Kasumi-1 (cell line): Measurements from ENCODE around the gene BAZ1A.
"Not testable (repeated sequence)": the region's sequence is repeated elsewhere in the genome, so short reads cannot be mapped to it uniquely, and the experiment has no call there.

Experiments used
- DNase-seq, 2 experiments: peaks; one replicate each; lab custom pipeline; 2025; lab: John Stamatoyannopoulos, UW

Gene BAZ1A

DNA sequence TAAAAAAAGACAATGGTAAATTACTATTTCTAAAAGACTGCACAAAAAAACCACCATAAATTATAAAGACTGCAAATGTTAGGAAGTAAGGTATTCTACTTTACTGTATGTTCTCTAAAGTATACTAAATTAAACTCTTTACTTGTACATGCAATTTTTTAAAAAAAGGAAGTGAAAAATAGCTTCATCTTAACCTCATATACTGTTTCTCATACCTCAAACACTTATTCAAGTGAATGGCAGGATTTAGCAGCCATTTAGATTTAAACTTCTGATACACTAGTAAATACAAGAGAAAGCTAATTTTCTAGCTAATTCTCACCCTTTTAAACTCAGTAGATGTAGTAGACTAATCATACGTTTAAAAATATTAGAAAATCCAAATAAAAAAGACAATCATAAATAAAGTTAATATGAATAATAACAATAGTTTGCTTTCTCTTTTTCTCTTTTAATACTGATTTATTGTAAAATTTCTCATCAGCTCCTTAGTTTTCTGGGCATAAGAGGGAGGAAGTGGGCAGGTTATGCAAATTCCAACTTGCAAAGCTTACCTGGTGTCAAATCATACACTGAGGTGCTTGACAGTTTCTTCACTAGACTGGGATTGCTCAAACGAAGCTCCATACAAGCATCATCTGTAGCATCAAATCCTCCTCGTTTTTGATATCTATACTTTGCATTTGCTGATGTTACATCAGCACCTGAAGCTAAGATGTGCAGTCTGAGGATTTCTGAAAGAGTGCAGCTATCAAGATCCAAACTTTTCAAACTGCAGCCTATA is 89.7 kb downstream of the BAZ1A start:
- DNase-seq, result no peak

- DNase-seq, result no peak
Measured at GRCh38 chr14:34782031-34782430, 93.1 kb downstream of the BAZ1A start.

GRCh38 chr14:34781242-34781641 is 93.9 kb downstream of the BAZ1A start:
- DNase-seq, result no peak

DNA sequence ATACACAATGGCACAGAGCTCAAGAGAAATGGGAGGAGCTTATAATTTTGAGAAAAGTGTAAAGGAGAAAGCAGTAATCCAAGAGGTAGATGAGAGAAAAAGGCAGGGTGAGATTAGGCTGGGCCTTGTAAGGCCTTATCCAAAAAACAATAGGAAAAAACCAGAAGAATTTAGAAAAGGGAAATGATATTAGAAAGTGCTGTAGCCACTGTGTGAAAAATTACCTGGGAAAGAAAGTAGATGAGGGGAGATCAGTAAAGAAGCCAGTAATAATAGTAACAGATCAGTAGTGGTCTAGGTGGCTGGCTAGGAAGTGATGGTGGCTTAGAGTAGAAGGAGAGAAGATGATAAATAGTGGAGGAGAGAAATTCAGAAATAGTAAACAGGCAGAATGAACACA is 94.5 kb downstream of the BAZ1A start:
- DNase-seq, result no peak

GRCh38 chr14:34778744-34779143 is 96.4 kb downstream of the BAZ1A start:
- no peak for DNase-seq

GRCh38 chr14:34776611-34777010 is 98.5 kb downstream of the BAZ1A start:
- DNase-seq, result no peak

GRCh38 chr14:34775922-34776321 is 99.2 kb downstream of the BAZ1A start:
- DNase-seq, result no peak

DNA sequence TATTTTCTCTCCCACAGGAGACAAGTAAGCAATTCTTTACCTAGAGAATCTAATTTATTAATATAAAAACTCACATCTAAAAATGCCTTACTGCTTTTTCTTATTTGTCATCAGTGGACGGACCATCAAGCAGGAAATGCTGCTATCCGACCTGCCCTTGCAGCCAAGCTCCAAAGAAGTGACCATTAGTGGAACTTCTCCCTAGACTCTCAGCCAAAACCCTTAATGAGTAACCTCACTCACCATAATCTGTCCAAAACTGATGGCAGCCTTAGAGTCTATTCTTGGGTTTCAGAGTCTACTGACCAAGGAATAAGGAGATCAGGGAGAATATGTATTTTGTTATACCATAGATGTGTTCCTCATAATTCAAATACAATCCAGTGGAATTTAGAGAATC is 99.8 kb downstream of the BAZ1A start:
- DNase-seq, result no peak

- DNase-seq, result no peak
Measured at GRCh38 chr14:34770901-34771300, 104.3 kb downstream of the BAZ1A start.

DNA sequence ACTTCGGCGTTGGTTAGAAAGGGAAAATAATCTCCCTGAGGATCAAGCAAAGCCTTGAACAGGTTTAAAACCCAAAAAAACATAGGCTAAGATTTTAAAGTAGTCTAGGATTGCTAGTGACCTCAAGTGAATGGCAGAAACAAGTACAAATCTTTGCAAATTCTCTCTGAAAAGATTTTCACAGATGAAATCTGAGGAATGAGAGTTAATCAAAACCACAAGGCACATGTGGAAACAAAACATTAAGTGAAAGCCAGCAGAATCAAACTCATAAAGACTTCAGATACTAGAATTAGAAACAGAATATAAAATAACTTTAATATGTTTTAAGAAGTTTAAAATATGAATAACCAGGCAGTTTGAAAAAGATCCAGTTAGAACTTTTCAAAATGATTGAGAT is 108.6 kb downstream of the BAZ1A start:
- no peak for DNase-seq

- DNase-seq, result no peak
Measured at GRCh38 chr14:34766060-34766459, 109.1 kb downstream of the BAZ1A start.

GRCh38 chr14:34755215-34755614 is 119.9 kb downstream of the BAZ1A start:
- DNase-seq, result no peak

GRCh38 chr14:34754687-34755086 is 120.5 kb downstream of the BAZ1A start:
- no peak for DNase-seq

DNA sequence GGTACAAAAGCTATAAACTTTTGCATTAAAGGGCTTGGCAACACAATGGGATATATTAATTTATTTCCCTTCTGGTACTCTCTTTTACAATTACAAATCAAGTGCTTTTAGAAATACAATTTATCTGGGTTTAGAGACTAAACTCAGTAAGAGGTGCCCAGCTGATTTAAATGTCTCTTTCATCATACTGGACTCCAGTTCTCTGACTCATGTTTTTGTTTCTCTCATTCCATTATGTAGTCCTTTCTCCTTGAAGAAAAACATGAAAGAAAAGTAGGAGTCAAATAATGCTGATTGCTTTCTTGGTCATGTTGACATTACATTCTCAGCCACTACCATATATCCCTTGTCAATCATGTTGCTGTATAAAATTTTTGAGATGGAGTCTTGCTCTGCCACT is 124.5 kb downstream of the BAZ1A start:
- no peak for DNase-seq

- DNase-seq, result no peak
Measured at GRCh38 chr14:34750233-34750632, 124.9 kb downstream of the BAZ1A start.

GRCh38 chr14:34749408-34749807 is 125.8 kb downstream of the BAZ1A start:
- DNase-seq, result no peak

DNA sequence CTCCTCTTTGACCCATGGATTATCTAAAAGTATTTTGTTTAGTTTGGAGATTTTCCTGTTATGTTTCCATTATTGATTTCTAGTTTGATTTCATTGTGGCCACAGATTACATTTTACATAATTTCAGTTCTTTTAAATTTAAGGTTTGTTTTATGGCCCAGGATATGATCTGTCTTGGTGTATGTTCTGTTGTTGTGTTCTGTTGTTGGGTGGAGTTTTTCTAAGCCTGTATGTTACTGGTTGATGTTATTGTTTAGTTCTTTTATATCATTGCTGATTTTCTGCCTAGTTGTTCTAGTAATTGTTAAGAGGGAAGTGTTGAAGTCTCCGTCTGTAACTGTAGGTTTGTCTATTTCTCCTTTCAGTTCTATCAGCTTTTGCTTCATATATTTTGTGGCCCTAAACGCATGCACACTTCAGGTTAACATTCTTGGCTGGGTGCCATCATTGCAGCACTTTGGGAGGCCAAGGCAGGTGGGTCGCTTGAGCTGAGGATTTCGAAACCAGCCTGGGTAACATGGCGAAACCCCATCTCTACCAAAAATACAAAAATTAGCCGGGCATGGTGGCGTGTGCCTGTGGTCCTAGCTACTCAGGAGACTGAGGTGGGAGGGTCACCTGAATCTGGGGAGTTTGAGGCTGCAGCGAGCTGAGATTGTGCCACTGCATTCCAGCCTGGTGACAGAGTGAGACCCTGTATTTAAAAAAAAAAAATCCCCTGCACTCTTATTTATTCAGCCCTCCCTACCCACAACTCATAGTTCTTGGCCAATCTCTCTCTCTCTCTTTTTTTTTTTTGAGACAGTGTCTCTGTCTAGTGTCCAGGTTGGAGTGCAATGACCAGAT is 132.7 kb downstream of the BAZ1A start:
- DNase-seq, result no peak

DNA sequence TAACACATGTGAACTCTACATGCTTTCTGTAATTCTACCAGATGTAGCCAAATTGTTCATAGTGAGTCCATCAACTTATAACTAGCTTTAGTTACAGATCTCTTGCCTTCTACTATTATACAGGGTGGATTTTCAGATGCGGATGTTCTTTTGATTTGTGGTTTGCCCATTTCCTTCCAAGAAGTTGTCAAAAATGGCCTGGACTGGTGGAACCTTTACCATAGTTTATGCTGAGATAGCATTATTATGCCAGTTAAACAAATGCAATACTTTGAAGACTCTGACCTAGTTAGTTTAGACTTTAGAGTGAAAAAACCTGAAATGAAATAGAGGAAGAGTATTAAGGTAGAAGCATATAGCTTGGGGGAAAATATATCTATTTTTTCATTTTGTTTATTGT is 133.3 kb downstream of the BAZ1A start:
- peak; percentile 6 to 15 for DNase-seq

- not testable (repeated sequence) for DNase-seq
Measured at GRCh38 chr14:34740139-34740538, 135.0 kb downstream of the BAZ1A start.

DNA sequence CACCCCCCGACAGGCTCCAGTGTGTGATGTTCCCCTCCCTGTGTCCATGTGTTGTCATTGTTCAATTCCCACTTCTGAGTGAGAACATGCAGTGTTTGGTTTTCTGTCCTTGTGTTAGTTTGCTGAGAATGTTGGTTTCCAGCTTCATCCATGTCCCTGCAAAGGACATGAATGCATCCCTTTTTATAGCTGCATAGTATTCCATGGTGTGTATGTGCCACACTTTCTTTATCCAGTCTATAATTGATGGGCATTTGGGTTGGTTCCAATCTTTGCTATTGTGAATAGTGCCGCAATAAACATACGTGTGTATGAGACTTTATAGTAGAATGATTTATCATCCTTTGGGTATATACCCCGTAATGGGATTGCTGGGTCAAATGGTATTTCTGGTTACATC is 138.1 kb downstream of the BAZ1A start:
- not testable (repeated sequence) for DNase-seq

GRCh38 chr14:34733245-34733644 is 141.9 kb downstream of the BAZ1A start:
- no peak for DNase-seq

GRCh38 chr14:34732802-34733201 is 142.4 kb downstream of the BAZ1A start:
- DNase-seq, result no peak

DNA sequence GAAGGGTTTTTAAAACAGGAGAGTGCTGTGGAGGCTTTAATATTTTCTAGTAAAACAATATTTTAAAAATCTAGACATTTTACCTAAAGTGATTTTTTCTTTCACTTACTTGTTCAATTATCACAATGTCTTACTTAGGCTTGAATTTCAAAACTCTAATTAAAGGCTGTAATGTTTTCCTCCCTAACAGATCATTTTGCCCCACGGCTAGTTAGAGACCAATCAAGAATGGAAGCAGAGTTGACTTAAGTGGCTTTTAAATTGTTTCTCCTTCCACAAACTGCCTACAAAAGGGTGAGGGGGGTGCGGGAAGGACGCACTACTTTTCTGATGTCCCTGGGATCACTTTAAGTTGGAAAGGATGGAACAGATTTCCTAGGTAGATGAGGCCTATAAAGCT is 151.3 kb downstream of the BAZ1A start:
- no peak for DNase-seq
